K562 (cell line): ENCODE measurements around the gene ADM5. TPM values are rescaled to one million over a fixed set of nuclear protein-coding genes. Genes with fewer than 3 reads are reported as not detected.
A peak's percentile ranks its signal among the peaks of the same experiment; 100 is the strongest.

Experiments used
- ELF2 ChIP-seq: fragments of 250-450 bp; sonication (Bioruptor Pico); IDR thresholded peaks from 2 replicates; pipeline ENCODE4 v1.5.0; 2021; ENCODE audit warnings: mild to moderate bottlenecking
- ERF ChIP-seq: fragments of 450-650 bp; formaldehyde crosslinking; IDR thresholded peaks from 2 replicates; pipeline ENCODE4 v1.4.0; 2020; ENCODE audit warnings: mild to moderate bottlenecking, mixed read lengths
- HNRNPL ChIP-seq: fragments of 200-400 bp; formaldehyde crosslinking; IDR thresholded peaks from 2 replicates; pipeline ENCODE4 v1.6.1; 2017; ENCODE audit warnings: low read depth, mild to moderate bottlenecking, low read length
- HNRNPLL ChIP-seq: fragments of 200-400 bp; formaldehyde crosslinking; IDR thresholded peaks from 2 replicates; pipeline ENCODE4 v1.6.1; 2017; ENCODE audit warnings: low read length, low read depth, mild to moderate bottlenecking; ENCODE audit not compliant: poor library complexity, severe bottlenecking
- ILK ChIP-seq: fragments of 450-650 bp; IDR thresholded peaks from 2 replicates; pipeline ENCODE4 v1.6.1; 2016; ENCODE audit warnings: missing genetic modification characterization, low read depth, mild to moderate bottlenecking, missing compliant biosample characterization, moderate library complexity, borderline replicate concordance
- KDM4B ChIP-seq, 2 experiments: fragments of 450-650 bp in 1 of 2; sonication (generic) in 1 of 2; IDR thresholded peaks; 2 replicates each; pipeline ENCODE4 v1.6.1; 2016 to 2017; ENCODE audit warnings: borderline replicate concordance in 2 of 2, antibody characterized with exemption in 1 of 2, low read depth in 1 of 2, mild to moderate bottlenecking in 1 of 2
- KLF13 ChIP-seq: fragments of 450-650 bp; IDR thresholded peaks from 2 replicates; pipeline ENCODE4 v1.6.1; 2016; ENCODE audit warnings: missing genetic modification characterization, low read depth, mild to moderate bottlenecking, missing compliant biosample characterization, moderate library complexity, borderline replicate concordance
- MXI1 ChIP-seq: IDR thresholded peaks from 2 replicates; pipeline ENCODE4 v1.6.1; 2011; ENCODE audit warnings: low read depth, mild to moderate bottlenecking, improper control_type of control experiment, low read length
- NFRKB ChIP-seq: fragments of 450-650 bp; IDR thresholded peaks from 2 replicates; pipeline ENCODE4 v1.6.1; 2016; ENCODE audit warnings: low read depth
- PPARD ChIP-seq: fragments of 250-450 bp; sonication (Bioruptor Pico); IDR thresholded peaks from 2 replicates; pipeline ENCODE4 v1.8.0; 2022; ENCODE audit warnings: inconsistent platforms, mild to moderate bottlenecking, moderate library complexity
- RB1 ChIP-seq: fragments of 450-650 bp; IDR thresholded peaks from 2 replicates; pipeline ENCODE4 v1.6.1; 2017; ENCODE audit warnings: low read depth, mild to moderate bottlenecking
- SNIP1 ChIP-seq: fragments of 450-650 bp; IDR thresholded peaks from 2 replicates; pipeline ENCODE4 v1.7.1; 2017; ENCODE audit warnings: low read depth, mild to moderate bottlenecking
- SRSF1 ChIP-seq: fragments of 200-400 bp; formaldehyde crosslinking; IDR thresholded peaks from 2 replicates; pipeline ENCODE4 v1.6.1; 2017; ENCODE audit warnings: mild to moderate bottlenecking, low read depth, low read length, moderate library complexity
- TCF15 ChIP-seq: fragments of 250-450 bp; sonication (Bioruptor Pico); IDR thresholded peaks from 2 replicates; pipeline ENCODE4 v1.8.0; 2022; ENCODE audit warnings: moderate library complexity, mild to moderate bottlenecking, inconsistent platforms
- XRCC5 ChIP-seq: fragments of 200-400 bp; formaldehyde crosslinking; IDR thresholded peaks from 2 replicates; pipeline ENCODE4 v1.6.1; 2017; ENCODE audit warnings: low read depth, mild to moderate bottlenecking, low read length
- ZNF436 ChIP-seq: fragments of 250-450, 450-650 bp; sonication (Bioruptor Pico); formaldehyde crosslinking; IDR thresholded peaks from 2 replicates; pipeline ENCODE4 v1.7.0; 2020; ENCODE audit warnings: mild to moderate bottlenecking
- polyA plus RNA-seq, 8 experiments: library from polyadenylated mRNA; depleted of rRNA in 4 of 8; stranded (reverse) in 5 of 8; unstranded in 3 of 8; fragments of >200 nt; fragmentation: Nextera tagmentation in 2 of 8; fragmentation: Illumina TruSeq in 1 of 8; extraction: Ambion mirVana in 2 of 8; extraction: Trizol in 1 of 8; gene quantifications; 2 replicates each; pipeline versions ENCODE4 v1.2.1 to v1.2.3, GENCODE V29; 2011 to 2014; ENCODE audit warnings: inconsistent platforms in 1 of 8, missing spikeins in 1 of 8
- total RNA-seq, 7 experiments: library from RNA; depleted of rRNA in 6 of 7; stranded (reverse); fragments of >200 nt in 6 of 7; fragmentation: Illumina TruSeq in 2 of 7; extraction: Trizol in 2 of 7; gene quantifications; 2 replicates each; pipeline versions ENCODE4 v1.2.1 to v1.2.3, GENCODE V29; 2011 to 2021; ENCODE audit warnings: low replicate concordance in 1 of 7
- TF ChIP-seq, protein P1 (sequence below), 2 experiments: fragments of 200-800 bp in 1 of 2; sonication (Bioruptor generic) in 1 of 2; sonication (generic) in 1 of 2; formaldehyde crosslinking in 1 of 2; IDR thresholded peaks in 1 of 2; conservative IDR thresholded peaks in 1 of 2; 2 replicates each; pipeline versions ENCODE4 v1.5.0 to v1.6.1; 2016 to 2020; ENCODE audit warnings: missing compliant biosample characterization in 1 of 2, missing genetic modification characterization in 1 of 2, missing genetic modification reagents in 1 of 2
- TF ChIP-seq, protein P2 (sequence below): fragments of 450-650 bp; formaldehyde crosslinking; IDR thresholded peaks from 2 replicates; pipeline ENCODE4 v1.4.0; 2020; ENCODE audit warnings: mild to moderate bottlenecking, moderate library complexity
- TF ChIP-seq, protein P3 (sequence below): fragments of 450-650 bp; IDR thresholded peaks from 2 replicates; pipeline ENCODE4 v1.6.1; 2017; ENCODE audit warnings: antibody characterized with exemption, mild to moderate bottlenecking

The ADM5 gene
- total and polyA plus RNA-seq, 9 of the 15 experiments (the other 6 are each of a cell fraction or from before 2014, with no cell fraction given), result 0.13 to 8.4 (median 2.0) TPM; not detected in 1

DNA sequence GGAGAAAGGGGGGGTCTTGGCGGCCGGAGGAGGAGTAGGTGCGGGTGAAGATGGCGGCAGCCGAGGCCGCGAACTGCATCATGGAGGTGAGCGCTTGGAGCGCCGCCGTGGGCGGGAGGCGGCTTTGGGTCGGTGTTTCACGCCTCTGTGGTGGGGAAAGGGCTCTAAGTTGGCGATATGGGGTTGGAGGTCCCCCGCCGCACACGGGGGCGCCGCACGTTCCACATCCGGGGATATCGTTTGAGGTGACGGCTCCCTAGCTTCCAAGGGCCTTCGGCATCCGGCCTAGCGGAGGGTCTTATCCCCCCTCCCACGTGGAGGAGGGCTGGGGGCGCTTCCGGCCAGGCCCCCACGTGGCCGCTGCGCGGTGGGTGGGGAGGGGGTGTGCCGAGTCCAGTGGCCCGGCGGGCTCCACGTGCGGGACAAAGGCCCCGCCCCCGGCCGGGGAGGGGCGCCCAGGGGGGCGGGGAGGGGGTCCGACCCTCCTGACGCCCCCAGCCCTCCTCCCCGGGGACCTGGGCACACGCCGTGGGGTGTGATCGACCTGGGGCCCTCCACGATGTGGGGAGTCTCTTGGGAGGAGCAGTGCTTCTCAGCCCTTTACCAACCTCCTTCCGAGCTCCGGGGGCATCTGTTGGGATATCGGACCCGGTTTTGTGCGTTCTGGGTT is 12.0 kb upstream of the ADM5 start, which contains the start of gene PRMT1 (continued):
- TF ChIP-seq, protein P1, sequence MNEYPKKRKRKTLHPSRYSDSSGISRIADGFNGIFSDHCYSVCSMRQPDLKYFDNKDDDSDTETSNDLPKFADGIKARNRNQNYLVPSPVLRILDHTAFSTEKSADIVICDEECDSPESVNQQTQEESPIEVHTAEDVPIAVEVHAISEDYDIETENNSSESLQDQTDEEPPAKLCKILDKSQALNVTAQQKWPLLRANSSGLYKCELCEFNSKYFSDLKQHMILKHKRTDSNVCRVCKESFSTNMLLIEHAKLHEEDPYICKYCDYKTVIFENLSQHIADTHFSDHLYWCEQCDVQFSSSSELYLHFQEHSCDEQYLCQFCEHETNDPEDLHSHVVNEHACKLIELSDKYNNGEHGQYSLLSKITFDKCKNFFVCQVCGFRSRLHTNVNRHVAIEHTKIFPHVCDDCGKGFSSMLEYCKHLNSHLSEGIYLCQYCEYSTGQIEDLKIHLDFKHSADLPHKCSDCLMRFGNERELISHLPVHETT (CRISPR knock-in tag; conservative IDR thresholded peaks at IDR 0.05 in 1 of 2, IDR thresholded peaks at IDR 0.05 in 1 of 2), result no peak
- TF ChIP-seq ILK (tag) (no peak), ERF (CRISPR knock-in tag) (peak; percentile 91), NFRKB (peak; percentile 95), ZNF436 (peak; percentile 59; the same call in 1 of the 2 replicates), TCF15 (no peak), ELF2 (peak; percentile 73; the same call in 1 of the 2 replicates), PPARD (CRISPR knock-in tag) (no peak), HNRNPL (0 out of 2 replicates have a peak, but pooled peaks have one; percentile 48), XRCC5 (0 out of 2 replicates have a peak, but pooled peaks have one; percentile 9), SRSF1 (0 out of 2 replicates have a peak, but pooled peaks have one; percentile 72), RB1 (0 out of 2 replicates have a peak, but pooled peaks have one; percentile 35), HNRNPLL (peak; percentile 15), SNIP1 (peak; percentile 30; the same call in 1 of the 2 replicates), KLF13 (tag) (peak; percentile 89), MXI1 (peak; percentile 94), KDM4B (IDR thresholded peaks at IDR 0.05; ENCODE audit: borderline replicate concordance in 2 of 2, low read depth in 1 of 2) (peak in 1 of 2 experiments; percentile 87; a peak in 2 of 4 replicates)
- TF ChIP-seq, protein P2, sequence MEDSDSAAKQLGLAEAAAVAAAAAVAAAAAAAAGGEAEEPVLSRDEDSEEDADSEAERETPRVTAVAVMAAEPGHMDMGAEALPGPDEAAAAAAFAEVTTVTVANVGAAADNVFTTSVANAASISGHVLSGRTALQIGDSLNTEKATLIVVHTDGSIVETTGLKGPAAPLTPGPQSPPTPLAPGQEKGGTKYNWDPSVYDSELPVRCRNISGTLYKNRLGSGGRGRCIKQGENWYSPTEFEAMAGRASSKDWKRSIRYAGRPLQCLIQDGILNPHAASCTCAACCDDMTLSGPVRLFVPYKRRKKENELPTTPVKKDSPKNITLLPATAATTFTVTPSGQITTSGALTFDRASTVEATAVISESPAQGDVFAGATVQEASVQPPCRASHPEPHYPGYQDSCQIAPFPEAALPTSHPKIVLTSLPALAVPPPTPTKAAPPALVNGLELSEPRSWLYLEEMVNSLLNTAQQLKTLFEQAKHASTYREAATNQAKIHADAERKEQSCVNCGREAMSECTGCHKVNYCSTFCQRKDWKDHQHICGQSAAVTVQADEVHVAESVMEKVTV (CRISPR knock-in tag), result 0 out of 2 replicates have a peak, but pooled peaks have one; percentile 17
- TF ChIP-seq, protein P3, sequence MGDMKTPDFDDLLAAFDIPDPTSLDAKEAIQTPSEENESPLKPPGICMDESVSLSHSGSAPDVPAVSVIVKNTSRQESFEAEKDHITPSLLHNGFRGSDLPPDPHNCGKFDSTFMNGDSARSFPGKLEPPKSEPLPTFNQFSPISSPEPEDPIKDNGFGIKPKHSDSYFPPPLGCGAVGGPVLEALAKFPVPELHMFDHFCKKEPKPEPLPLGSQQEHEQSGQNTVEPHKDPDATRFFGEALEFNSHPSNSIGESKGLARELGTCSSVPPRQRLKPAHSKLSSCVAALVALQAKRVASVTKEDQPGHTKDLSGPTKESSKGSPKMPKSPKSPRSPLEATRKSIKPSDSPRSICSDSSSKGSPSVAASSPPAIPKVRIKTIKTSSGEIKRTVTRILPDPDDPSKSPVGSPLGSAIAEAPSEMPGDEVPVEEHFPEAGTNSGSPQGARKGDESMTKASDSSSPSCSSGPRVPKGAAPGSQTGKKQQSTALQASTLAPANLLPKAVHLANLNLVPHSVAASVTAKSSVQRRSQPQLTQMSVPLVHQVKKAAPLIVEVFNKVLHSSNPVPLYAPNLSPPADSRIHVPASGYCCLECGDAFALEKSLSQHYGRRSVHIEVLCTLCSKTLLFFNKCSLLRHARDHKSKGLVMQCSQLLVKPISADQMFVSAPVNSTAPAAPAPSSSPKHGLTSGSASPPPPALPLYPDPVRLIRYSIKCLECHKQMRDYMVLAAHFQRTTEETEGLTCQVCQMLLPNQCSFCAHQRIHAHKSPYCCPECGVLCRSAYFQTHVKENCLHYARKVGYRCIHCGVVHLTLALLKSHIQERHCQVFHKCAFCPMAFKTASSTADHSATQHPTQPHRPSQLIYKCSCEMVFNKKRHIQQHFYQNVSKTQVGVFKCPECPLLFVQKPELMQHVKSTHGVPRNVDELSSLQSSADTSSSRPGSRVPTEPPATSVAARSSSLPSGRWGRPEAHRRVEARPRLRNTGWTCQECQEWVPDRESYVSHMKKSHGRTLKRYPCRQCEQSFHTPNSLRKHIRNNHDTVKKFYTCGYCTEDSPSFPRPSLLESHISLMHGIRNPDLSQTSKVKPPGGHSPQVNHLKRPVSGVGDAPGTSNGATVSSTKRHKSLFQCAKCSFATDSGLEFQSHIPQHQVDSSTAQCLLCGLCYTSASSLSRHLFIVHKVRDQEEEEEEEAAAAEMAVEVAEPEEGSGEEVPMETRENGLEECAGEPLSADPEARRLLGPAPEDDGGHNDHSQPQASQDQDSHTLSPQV, result no peak
